Kidney (tissue), 22 donors: ENCODE measurements around the gene GABRG2. TPM values are rescaled to one million over a fixed set of nuclear protein-coding genes. Genes with fewer than 3 reads are reported as not detected.

Experiments used
- DNase-seq, 5 donors: peaks; one replicate each; pipeline ENCODE4 v3.0.0-alpha.2; 2013 to 2020
- FAIRE-seq: peaks from 2 replicates; lab custom pipeline; 2012; peaks lifted over from hg19 to GRCh38; lab: Jason Lieb, UNC
- H3K27ac ChIP-seq, 2 donors: one replicate each; pipeline ENCODE4 v1.7.0; 2013; ENCODE audit warnings: low read depth in 2 of 2, low read length in 2 of 2, inconsistent platforms in 1 of 2
- H3K27me3 ChIP-seq: one replicate; pipeline ENCODE4 v1.7.1; 2013; ENCODE audit warnings: low read length, inconsistent platforms; ENCODE audit not compliant: control insufficient read depth, insufficient read depth
- H3K36me3 ChIP-seq, 3 donors: one replicate each; pipeline versions ENCODE4 v1.7.0 to v1.7.1; 2013; ENCODE audit warnings: low read length in 3 of 3, control low read depth in 1 of 3, inconsistent platforms in 1 of 3; ENCODE audit not compliant: insufficient read depth in 3 of 3, control insufficient read depth in 2 of 3
- H3K4me1 ChIP-seq, 3 donors: one replicate each; pipeline versions ENCODE4 v1.7.0 to v1.7.1; 2013; ENCODE audit warnings: low read length in 3 of 3, inconsistent platforms in 1 of 3, low read depth in 1 of 3; ENCODE audit not compliant: control insufficient read depth in 2 of 3, insufficient read depth in 2 of 3
- H3K4me3 ChIP-seq, 3 donors: one replicate each; pipeline versions ENCODE4 v1.7.0 to v1.8.1; 2013; ENCODE audit warnings: low read length in 3 of 3, control low read depth in 1 of 3, inconsistent platforms in 1 of 3
- H3K9ac ChIP-seq, 3 donors: one replicate each; pipeline versions ENCODE4 v1.7.0 to v1.7.1; 2013; ENCODE audit warnings: low read length in 3 of 3, control low read depth in 1 of 3, inconsistent platforms in 1 of 3
- H3K9me3 ChIP-seq, 3 donors: one replicate each; pipeline versions ENCODE4 v1.7.0 to v1.7.1; 2013; ENCODE audit warnings: low read length in 3 of 3, control low read depth in 1 of 3, inconsistent platforms in 1 of 3; ENCODE audit not compliant: control insufficient read depth in 2 of 3, insufficient read depth in 1 of 3
- CTCF ChIP-seq: IDR thresholded peaks from 3 replicates; pipeline ENCODE4 v1.5.1; 2012; ENCODE audit warnings: mild to moderate bottlenecking, moderate library complexity, borderline replicate concordance; ENCODE audit not compliant: insufficient read depth; ENCODE audit errors: extremely low read depth
- intact Hi-C: fragments of 100-400 bp; cut with DNase I; formaldehyde crosslinking; loops from one replicate; pipeline ENCODE4 v1.11.1; 2022
- long read RNA-seq, 10 donors: library from polyadenylated mRNA in 1 of 10; unstranded in 1 of 10; transcript quantifications; one replicate each; pipeline ENCODE4 v2.0.0 and lab custom pipeline, GENCODE V29; 2021 to 2026
- polyA plus RNA-seq: library from polyadenylated mRNA; stranded (reverse); fragments of 350-450 nt; fragmentation: Illumina TruSeq; extraction: RNeasy Lipid Tissue Mini Kit (QIAGEN cat#74804); gene quantifications from one replicate; pipeline ENCODE4 v1.2.3, GENCODE V29; 2014; ENCODE audit warnings: low read depth, low replicate concordance; ENCODE audit not compliant: insufficient read depth
- total RNA-seq: library from RNA; stranded (reverse); fragmentation: NEBNext Ultra II Directional; extraction: Animal tissue kit (Norgen Biotek cat#: 25700); gene quantifications from one replicate; pipeline ENCODE4 v1.2.1, GENCODE V29; 2021
- donor health status: control.
- donor health status: control.
- donor health status: control.
- donor health status: control.
- donor health status: control.
- donor health status: DM: yes; HTN: yes; CAD: no.
- donor health status: Normal renal cell carcinoma (clear cell type).

GABRG2 gene
- total RNA-seq (not detected), polyA plus RNA-seq (not detected)
- long read RNA-seq, donor 1, result 0 reads
- long read RNA-seq, donor 2, result 0 reads
- long read RNA-seq, donor 3, result 0 reads
- long read RNA-seq, donor 4, result 0 reads
- long read RNA-seq, donor 5, result 0 reads
- long read RNA-seq, donor 6, result 0 reads
- long read RNA-seq, donor 7, result 0 reads
- long read RNA-seq, donor 8, result 0 reads
- long read RNA-seq, donor 9, result 0 reads
- long read RNA-seq, donor 10, result 0 reads

GRCh38 chr5:162067655-162068411, at the start of gene GABRG2:
GABRG2 (plus strand) TSS chr5:162067773; CDS start chr5:162068000, 227 bp downstream.
- no peaks in the 10 kb centered on the region for H3K4me1 ChIP-seq
- H3K9me3 ChIP-seq, result no peaks in the 10 kb centered on the region
- no peak within 1 kb of the TSS for H3K9ac ChIP-seq
- DNase-seq (no peak), FAIRE-seq (no peak)
- no peak within 1 kb of the TSS for H3K4me3 ChIP-seq
- no peaks in the 10 kb centered on the region for H3K36me3 ChIP-seq
- no peak for TF ChIP-seq CTCF
- no peaks in the 10 kb centered on the region for H3K27me3 ChIP-seq
- intact Hi-C loops, result no loop called here
- no peak within 1 kb of the TSS for H3K27ac ChIP-seq

GRCh38 chr5:162025312-162025711, 42.3 kb upstream of the GABRG2 start:
- no peak for TF ChIP-seq CTCF
- Histone ChIP-seq H3K4me1 (no peaks in the 10 kb centered on the region), H3K9ac (no peak overlapping the region), H3K27me3 (no peaks in the 10 kb centered on the region), H3K4me3 (no peak overlapping the region), H3K9me3 (peaks cover 0 to 4% (median 0%) of the 10 kb centered on the region in 3 donors), H3K27ac (no peak overlapping the region), H3K36me3 (no peaks in the 10 kb centered on the region)
- intact Hi-C loops, result no loop called here
- FAIRE-seq (no peak), DNase-seq (no peak)

GRCh38 chr5:162026803-162027202, 40.8 kb upstream of the GABRG2 start:
- no peak overlapping the region for H3K9ac ChIP-seq
- no peak for FAIRE-seq

More at GRCh38 chr5:162026803-162027202, 40.8 kb upstream of the GABRG2 start:
- intact Hi-C loops, result no loop called here
- Histone ChIP-seq H3K36me3 (no peaks in the 10 kb centered on the region), H3K27me3 (no peaks in the 10 kb centered on the region), H3K27ac (no peak overlapping the region), H3K4me3 (no peak overlapping the region), H3K4me1 (no peaks in the 10 kb centered on the region), H3K9me3 (peaks cover 0 to 4% (median 0%) of the 10 kb centered on the region in 3 donors)
- TF ChIP-seq CTCF, result no peak
- no peak for DNase-seq
